Measurements from ENCODE around the gene METTL8. TPM values are rescaled to one million over a fixed set of nuclear protein-coding genes. Genes with fewer than 3 reads are reported as not detected.

The METTL8 gene
- total and polyA plus RNA-seq, 2 experiments from 2014 or later: 60.9 to 64.3 TPM

DNA sequence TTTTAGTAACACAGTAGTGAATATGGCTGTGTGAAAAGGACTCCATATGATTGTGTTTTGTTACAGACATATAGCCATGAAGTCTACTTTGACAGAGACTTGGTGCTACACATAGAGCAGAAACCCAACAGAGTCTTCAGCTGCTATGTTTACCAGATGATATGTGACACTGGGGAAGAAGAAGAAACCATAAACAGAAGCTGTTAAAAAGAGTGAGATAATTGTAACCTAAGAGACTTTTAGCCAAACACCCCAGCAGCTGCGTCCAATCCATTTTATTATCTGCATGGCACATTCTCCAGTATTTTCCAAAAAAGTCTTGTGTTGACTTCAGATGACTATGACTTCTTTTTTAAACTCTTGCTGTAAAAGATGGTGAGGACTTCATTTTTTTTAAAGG is 47.1 kb upstream of the METTL8 start (continued):
- TF ChIP-seq, protein P1, sequence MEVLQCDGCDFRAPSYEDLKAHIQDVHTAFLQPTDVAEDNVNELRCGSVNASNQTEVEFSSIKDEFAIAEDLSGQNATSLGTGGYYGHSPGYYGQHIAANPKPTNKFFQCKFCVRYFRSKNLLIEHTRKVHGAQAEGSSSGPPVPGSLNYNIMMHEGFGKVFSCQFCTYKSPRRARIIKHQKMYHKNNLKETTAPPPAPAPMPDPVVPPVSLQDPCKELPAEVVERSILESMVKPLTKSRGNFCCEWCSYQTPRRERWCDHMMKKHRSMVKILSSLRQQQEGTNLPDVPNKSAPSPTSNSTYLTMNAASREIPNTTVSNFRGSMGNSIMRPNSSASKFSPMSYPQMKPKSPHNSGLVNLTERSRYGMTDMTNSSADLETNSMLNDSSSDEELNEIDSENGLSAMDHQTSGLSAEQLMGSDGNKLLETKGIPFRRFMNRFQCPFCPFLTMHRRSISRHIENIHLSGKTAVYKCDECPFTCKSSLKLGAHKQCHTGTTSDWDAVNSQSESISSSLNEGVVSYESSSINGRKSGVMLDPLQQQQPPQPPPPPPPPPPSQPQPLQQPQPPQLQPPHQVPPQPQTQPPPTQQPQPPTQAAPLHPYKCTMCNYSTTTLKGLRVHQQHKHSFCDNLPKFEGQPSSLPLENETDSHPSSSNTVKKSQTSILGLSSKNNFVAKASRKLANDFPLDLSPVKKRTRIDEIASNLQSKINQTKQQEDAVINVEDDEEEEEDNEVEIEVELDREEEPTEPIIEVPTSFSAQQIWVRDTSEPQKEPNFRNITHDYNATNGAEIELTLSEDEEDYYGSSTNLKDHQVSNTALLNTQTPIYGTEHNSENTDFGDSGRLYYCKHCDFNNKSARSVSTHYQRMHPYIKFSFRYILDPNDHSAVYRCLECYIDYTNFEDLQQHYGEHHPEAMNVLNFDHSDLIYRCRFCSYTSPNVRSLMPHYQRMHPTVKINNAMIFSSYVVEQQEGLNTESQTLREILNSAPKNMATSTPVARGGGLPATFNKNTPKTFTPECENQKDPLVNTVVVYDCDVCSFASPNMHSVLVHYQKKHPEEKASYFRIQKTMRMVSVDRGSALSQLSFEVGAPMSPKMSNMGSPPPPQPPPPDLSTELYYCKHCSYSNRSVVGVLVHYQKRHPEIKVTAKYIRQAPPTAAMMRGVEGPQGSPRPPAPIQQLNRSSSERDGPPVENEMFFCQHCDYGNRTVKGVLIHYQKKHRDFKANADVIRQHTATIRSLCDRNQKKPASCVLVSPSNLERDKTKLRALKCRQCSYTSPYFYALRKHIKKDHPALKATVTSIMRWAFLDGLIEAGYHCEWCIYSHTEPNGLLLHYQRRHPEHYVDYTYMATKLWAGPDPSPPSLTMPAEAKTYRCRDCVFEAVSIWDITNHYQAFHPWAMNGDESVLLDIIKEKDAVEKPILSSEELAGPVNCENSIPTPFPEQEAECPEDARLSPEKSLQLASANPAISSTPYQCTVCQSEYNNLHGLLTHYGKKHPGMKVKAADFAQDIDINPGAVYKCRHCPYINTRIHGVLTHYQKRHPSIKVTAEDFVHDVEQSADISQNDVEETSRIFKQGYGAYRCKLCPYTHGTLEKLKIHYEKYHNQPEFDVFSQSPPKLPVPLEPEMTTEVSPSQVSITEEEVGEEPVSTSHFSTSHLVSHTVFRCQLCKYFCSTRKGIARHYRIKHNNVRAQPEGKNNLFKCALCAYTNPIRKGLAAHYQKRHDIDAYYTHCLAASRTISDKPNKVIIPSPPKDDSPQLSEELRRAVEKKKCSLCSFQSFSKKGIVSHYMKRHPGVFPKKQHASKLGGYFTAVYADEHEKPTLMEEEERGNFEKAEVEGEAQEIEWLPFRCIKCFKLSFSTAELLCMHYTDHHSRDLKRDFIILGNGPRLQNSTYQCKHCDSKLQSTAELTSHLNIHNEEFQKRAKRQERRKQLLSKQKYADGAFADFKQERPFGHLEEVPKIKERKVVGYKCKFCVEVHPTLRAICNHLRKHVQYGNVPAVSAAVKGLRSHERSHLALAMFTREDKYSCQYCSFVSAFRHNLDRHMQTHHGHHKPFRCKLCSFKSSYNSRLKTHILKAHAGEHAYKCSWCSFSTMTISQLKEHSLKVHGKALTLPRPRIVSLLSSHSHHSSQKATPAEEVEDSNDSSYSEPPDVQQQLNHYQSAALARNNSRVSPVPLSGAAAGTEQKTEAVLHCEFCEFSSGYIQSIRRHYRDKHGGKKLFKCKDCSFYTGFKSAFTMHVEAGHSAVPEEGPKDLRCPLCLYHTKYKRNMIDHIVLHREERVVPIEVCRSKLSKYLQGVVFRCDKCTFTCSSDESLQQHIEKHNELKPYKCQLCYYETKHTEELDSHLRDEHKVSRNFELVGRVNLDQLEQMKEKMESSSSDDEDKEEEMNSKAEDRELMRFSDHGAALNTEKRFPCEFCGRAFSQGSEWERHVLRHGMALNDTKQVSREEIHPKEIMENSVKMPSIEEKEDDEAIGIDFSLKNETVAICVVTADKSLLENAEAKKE (CRISPR knock-in tag; IDR thresholded peaks at IDR 0.05): no peak
- TF ChIP-seq, protein P2, sequence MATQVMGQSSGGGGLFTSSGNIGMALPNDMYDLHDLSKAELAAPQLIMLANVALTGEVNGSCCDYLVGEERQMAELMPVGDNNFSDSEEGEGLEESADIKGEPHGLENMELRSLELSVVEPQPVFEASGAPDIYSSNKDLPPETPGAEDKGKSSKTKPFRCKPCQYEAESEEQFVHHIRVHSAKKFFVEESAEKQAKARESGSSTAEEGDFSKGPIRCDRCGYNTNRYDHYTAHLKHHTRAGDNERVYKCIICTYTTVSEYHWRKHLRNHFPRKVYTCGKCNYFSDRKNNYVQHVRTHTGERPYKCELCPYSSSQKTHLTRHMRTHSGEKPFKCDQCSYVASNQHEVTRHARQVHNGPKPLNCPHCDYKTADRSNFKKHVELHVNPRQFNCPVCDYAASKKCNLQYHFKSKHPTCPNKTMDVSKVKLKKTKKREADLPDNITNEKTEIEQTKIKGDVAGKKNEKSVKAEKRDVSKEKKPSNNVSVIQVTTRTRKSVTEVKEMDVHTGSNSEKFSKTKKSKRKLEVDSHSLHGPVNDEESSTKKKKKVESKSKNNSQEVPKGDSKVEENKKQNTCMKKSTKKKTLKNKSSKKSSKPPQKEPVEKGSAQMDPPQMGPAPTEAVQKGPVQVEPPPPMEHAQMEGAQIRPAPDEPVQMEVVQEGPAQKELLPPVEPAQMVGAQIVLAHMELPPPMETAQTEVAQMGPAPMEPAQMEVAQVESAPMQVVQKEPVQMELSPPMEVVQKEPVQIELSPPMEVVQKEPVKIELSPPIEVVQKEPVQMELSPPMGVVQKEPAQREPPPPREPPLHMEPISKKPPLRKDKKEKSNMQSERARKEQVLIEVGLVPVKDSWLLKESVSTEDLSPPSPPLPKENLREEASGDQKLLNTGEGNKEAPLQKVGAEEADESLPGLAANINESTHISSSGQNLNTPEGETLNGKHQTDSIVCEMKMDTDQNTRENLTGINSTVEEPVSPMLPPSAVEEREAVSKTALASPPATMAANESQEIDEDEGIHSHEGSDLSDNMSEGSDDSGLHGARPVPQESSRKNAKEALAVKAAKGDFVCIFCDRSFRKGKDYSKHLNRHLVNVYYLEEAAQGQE (IDR thresholded peaks at IDR 0.05; ENCODE audit: unreplicated experiment): no peak
- no peak for TF ChIP-seq NANOG (IDR thresholded peaks at IDR 0.05; ENCODE audit: borderline replicate concordance)
- TF ChIP-seq ZNF114 (CRISPR knock-in tag; IDR thresholded peaks at IDR 0.05): no peak
- no peak for TF ChIP-seq STAT1 (IDR thresholded peaks at IDR 0.05; ENCODE audit: unreplicated experiment)
- TF ChIP-seq, protein P3, sequence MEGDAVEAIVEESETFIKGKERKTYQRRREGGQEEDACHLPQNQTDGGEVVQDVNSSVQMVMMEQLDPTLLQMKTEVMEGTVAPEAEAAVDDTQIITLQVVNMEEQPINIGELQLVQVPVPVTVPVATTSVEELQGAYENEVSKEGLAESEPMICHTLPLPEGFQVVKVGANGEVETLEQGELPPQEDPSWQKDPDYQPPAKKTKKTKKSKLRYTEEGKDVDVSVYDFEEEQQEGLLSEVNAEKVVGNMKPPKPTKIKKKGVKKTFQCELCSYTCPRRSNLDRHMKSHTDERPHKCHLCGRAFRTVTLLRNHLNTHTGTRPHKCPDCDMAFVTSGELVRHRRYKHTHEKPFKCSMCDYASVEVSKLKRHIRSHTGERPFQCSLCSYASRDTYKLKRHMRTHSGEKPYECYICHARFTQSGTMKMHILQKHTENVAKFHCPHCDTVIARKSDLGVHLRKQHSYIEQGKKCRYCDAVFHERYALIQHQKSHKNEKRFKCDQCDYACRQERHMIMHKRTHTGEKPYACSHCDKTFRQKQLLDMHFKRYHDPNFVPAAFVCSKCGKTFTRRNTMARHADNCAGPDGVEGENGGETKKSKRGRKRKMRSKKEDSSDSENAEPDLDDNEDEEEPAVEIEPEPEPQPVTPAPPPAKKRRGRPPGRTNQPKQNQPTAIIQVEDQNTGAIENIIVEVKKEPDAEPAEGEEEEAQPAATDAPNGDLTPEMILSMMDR (conservative IDR thresholded peaks at IDR 0.05; ENCODE audit: low read depth in 2 of 2): no peak
- TF ChIP-seq EZH2 (IDR thresholded peaks at IDR 0.05; ENCODE audit: low read depth, unreplicated experiment): no peak
- no peak for TF ChIP-seq ZNF331 (CRISPR knock-in tag; IDR thresholded peaks at IDR 0.05; ENCODE audit: low read depth)
- TF ChIP-seq JUNB (IDR thresholded peaks at IDR 0.05; ENCODE audit: unreplicated experiment): no peak
- no peak for TF ChIP-seq EZH2phosphoT487 (IDR thresholded peaks at IDR 0.05; ENCODE audit: unreplicated experiment)
- no peak for TF ChIP-seq POLR2AphosphoS5 (IDR thresholded peaks at IDR 0.05; ENCODE audit: low read depth)
